Right cardiac atrium (tissue), 5 donors: Measurements from ENCODE around the gene CDKAL1. TPM values are rescaled to one million over a fixed set of nuclear protein-coding genes. Genes with fewer than 3 reads are reported as not detected.
"Not testable (repeated sequence)": the region's sequence is repeated elsewhere in the genome, so short reads cannot be mapped to it uniquely, and the experiment has no call there.

Source experiments
- ATAC-seq, 2 donors: fragments of 200-7000 bp; cut with Tn5 transposase; one replicate each; pipeline versions ENCODE4 v1.8.0 to v1.9.1; 2020; ENCODE audit warnings: moderate library complexity in 2 of 2, mild to moderate bottlenecking in 1 of 2
- DNase-seq, 3 donors: peaks; one replicate each; pipeline ENCODE4 v3.0.0-alpha.2; 2020
- H3K27ac ChIP-seq: one replicate; pipeline ENCODE4 v1.5.1; 2013; ENCODE audit warnings: mild to moderate bottlenecking, low read length, control low read depth, moderate library complexity
- H3K27me3 ChIP-seq: one replicate; pipeline ENCODE4 v1.6.1; 2013; ENCODE audit not compliant: control insufficient read depth, insufficient read depth
- H3K4me1 ChIP-seq: one replicate; pipeline ENCODE4 v1.6.1; 2013; ENCODE audit warnings: low read length; ENCODE audit not compliant: control insufficient read depth, insufficient read depth
- H3K4me3 ChIP-seq: one replicate; pipeline ENCODE4 v1.5.1; 2013; ENCODE audit warnings: low read length, control low read depth
- H3K9me3 ChIP-seq: one replicate; pipeline ENCODE4 v1.6.1; 2013; ENCODE audit warnings: low read length; ENCODE audit not compliant: control insufficient read depth
- WGBS: extraction: QIAGEN DNeasy Blood & Tissue Kit; methylation state at CpG from one replicate; pipeline ENCODE4 v1.1.7; 2013; 5-methylcytosine and 5-hydroxymethylcytosine counted together
- intact Hi-C, 4 donors: fragments of 100-400 bp; cut with DNase I; formaldehyde crosslinking; loops; one replicate each; pipeline versions ENCODE4 v1.11.0 to v1.14.0; 2022 to 2023
- polyA plus RNA-seq: library from polyadenylated mRNA; stranded (reverse); fragments of 200-250 nt; gene quantifications from one replicate; pipeline ENCODE4 v1.2.3, GENCODE V29; 2013
- total RNA-seq, 4 donors: library from RNA; stranded (reverse); fragmentation: NEBNext Ultra II Directional; extraction: Animal tissue kit (Norgen Biotek cat#: 25700); gene quantifications; one replicate each; pipeline ENCODE4 v1.2.1, GENCODE V29; 2021
- donor health status: healthy with polysubstance abuse.
- donor health status: DM: no; HTN: yes; CAD: no.
- donor health status: DM: no; HTN: no; CAD: no.
- donor health status: DM: no; HTN: yes; CAD: no; lungs with severe emphysema.
- donor health status: DM: yes; HTN: yes; CAD: no.

CDKAL1 gene
- total and polyA plus RNA-seq, 5 donors: 3.6 to 11.5 (median 10.8) TPM

- WGBS: 94% methylated on average over 7 of the region's 7 CpGs
- H3K27ac ChIP-seq, ATAC-seq, H3K27me3 ChIP-seq, H3K4me1 ChIP-seq, H3K9me3 ChIP-seq, H3K4me3 ChIP-seq, intact Hi-C loops, DNase-seq: not testable (repeated sequence)
These were observed 60.1 kb downstream of the CDKAL1 start for GRCh38 chr6:20594299-20594853.

GRCh38 chr6:20599302-20600051, 65.2 kb downstream of the CDKAL1 start:
- Histone ChIP-seq H3K27me3 (no peaks in the 10 kb centered on the region), H3K27ac (no peak overlapping the region), H3K4me3 (no peak overlapping the region), H3K4me1 (no peaks in the 10 kb centered on the region), H3K9me3 (no peaks in the 10 kb centered on the region)
- 94% methylated on average over 3 of the region's 3 CpGs for WGBS
- no peak for DNase-seq
- intact Hi-C loops: no loop called here
- no peak for ATAC-seq

GRCh38 chr6:20600831-20601230, 66.6 kb downstream of the CDKAL1 start:
- intact Hi-C loops: no loop called here
- no peak overlapping the region for H3K27ac ChIP-seq
- DNase-seq (no peak), ATAC-seq (no peak)
- 90% methylated on average over 3 of the region's 3 CpGs for WGBS
- H3K4me1 ChIP-seq: no peaks in the 10 kb centered on the region
- H3K27me3 ChIP-seq: no peaks in the 10 kb centered on the region
- H3K4me3 ChIP-seq: no peak overlapping the region
- H3K9me3 ChIP-seq: no peaks in the 10 kb centered on the region

- H3K4me1 ChIP-seq: no peaks in the 10 kb centered on the region
- DNase-seq: no peak
- no peaks in the 10 kb centered on the region for H3K9me3 ChIP-seq
- intact Hi-C loops: no loop called here
- no peaks in the 10 kb centered on the region for H3K27me3 ChIP-seq
- no peak overlapping the region for H3K27ac ChIP-seq
- no peak for ATAC-seq
- H3K4me3 ChIP-seq: no peak overlapping the region
These were observed 69.9 kb downstream of the CDKAL1 start for GRCh38 chr6:20604159-20604558.

GRCh38 chr6:20605061-20605460, 70.8 kb downstream of the CDKAL1 start:
- whole genome bisulfite sequencing: 89% methylated on average over 1 of the region's 1 CpG
- intact Hi-C loops: no loop called here
- no peaks in the 10 kb centered on the region for H3K4me1 ChIP-seq
- H3K4me3 ChIP-seq: no peak overlapping the region
- no peaks in the 10 kb centered on the region for H3K27me3 ChIP-seq
- no peak for ATAC-seq
- no peak for DNase-seq
- no peaks in the 10 kb centered on the region for H3K9me3 ChIP-seq
- no peak overlapping the region for H3K27ac ChIP-seq

- no peak overlapping the region for H3K27ac ChIP-seq
- H3K9me3 ChIP-seq: no peaks in the 10 kb centered on the region
- DNase-seq (no peak), ATAC-seq (no peak)
- H3K4me1 ChIP-seq: no peaks in the 10 kb centered on the region
- no peaks in the 10 kb centered on the region for H3K27me3 ChIP-seq
- intact Hi-C loops: no loop called here
- 93% methylated on average over 3 of the region's 3 CpGs for WGBS
- H3K4me3 ChIP-seq: no peak overlapping the region
These were observed 71.3 kb downstream of the CDKAL1 start for GRCh38 chr6:20605581-20605980.

GRCh38 chr6:20606831-20607230, 72.6 kb downstream of the CDKAL1 start:
- ATAC-seq (no peak), DNase-seq (no peak)
- intact Hi-C loops: no loop called here
- H3K9me3 ChIP-seq: no peaks in the 10 kb centered on the region
- 91% methylated on average over 1 of the region's 1 CpG for WGBS
- no peaks in the 10 kb centered on the region for H3K4me1 ChIP-seq
- no peaks in the 10 kb centered on the region for H3K27me3 ChIP-seq
- no peak overlapping the region for H3K4me3 ChIP-seq
- no peak overlapping the region for H3K27ac ChIP-seq

GRCh38 chr6:20608356-20608755, 74.1 kb downstream of the CDKAL1 start:
- no peaks in the 10 kb centered on the region for H3K9me3 ChIP-seq
- ATAC-seq: no peak
- no peak overlapping the region for H3K27ac ChIP-seq
- WGBS: 96% methylated on average over 4 of the region's 4 CpGs
- intact Hi-C loops: no loop called here
- no peaks in the 10 kb centered on the region for H3K4me1 ChIP-seq
- no peak for DNase-seq
- H3K27me3 ChIP-seq: no peaks in the 10 kb centered on the region
- H3K4me3 ChIP-seq: no peak overlapping the region

- Histone ChIP-seq H3K27me3 (no peaks in the 10 kb centered on the region), H3K27ac (no peak overlapping the region), H3K4me3 (no peak overlapping the region), H3K4me1 (no peaks in the 10 kb centered on the region), H3K9me3 (no peaks in the 10 kb centered on the region)
- DNase-seq (no peak), ATAC-seq (no peak)
- intact Hi-C loops: no loop called here
- 84% methylated on average over 2 of the region's 2 CpGs for WGBS
These were observed 74.6 kb downstream of the CDKAL1 start for GRCh38 chr6:20608905-20609304.

- ATAC-seq, intact Hi-C loops, DNase-seq, H3K9me3 ChIP-seq, H3K27me3 ChIP-seq, H3K4me1 ChIP-seq, H3K4me3 ChIP-seq, H3K27ac ChIP-seq: not testable (repeated sequence)
- 98% methylated on average over 2 of the region's 2 CpGs for WGBS
These were observed 75.7 kb downstream of the CDKAL1 start for GRCh38 chr6:20609924-20610323.

- Histone ChIP-seq H3K27me3 (no peaks in the 10 kb centered on the region), H3K4me3 (no peak overlapping the region), H3K4me1 (no peaks in the 10 kb centered on the region), H3K9me3 (no peaks in the 10 kb centered on the region), H3K27ac (no peak overlapping the region)
- 89% methylated on average over 2 of the region's 2 CpGs for WGBS
- no peak for ATAC-seq
- intact Hi-C loops: no loop called here
- no peak for DNase-seq
These were observed 76.5 kb downstream of the CDKAL1 start for GRCh38 chr6:20610636-20611370.
